ENCODE results near the gene TRERF1. TPM values are rescaled to one million over a fixed set of nuclear protein-coding genes. Genes with fewer than 3 reads are reported as not detected.

The TRERF1 gene
- total RNA-seq, 1 donor from 2014 or later = 8.3 TPM

DNA sequence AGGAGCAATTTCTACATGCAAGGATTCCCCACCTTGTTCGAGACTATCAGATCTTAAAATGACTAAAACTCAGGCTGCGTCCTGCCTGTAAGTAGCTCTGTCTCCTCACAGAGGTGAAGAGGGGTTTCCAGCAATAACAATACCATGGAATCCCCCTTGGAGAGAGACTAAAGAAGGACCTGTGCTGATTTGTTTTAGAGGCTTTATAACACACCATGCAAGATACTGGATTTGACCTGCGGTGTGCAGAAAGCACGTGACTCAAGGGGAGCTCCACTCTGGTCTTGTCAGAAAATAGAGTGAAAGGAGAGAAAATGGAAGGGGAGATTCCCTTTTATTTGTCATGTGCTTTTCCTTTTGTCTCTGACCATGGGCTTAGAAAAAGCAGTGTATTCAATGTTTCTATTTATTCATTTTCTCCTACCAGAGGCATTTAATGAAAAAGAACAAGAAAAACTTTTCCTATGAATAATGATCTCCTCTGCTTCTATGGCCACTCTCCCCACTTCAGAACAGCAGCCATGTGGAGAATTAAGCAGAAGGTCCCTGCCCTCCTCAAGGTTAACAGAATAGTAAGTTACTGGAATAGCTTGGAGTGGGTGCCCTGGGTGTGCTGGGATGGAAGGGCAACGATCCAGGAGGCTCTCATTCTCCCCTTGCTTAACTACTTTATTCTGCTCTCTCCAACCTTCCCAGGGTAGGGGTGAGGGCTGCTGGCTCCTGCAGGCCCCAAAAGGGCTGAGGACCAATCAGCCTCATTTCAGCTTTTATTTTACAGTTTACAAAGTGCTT, 214.8 kb downstream of the TRERF1 start:
- no peak for DNase-seq (ENCODE audit: low spot score)
- peaks cover 7% of the 10 kb centered on the region for H3K4me1 Mint-ChIP-seq
- Histone ChIP-seq H3K4me2 (no peak overlapping the region), H3K9ac (no peak overlapping the region), H4K20me1 (ENCODE audit: low read depth) (no peaks in the 10 kb centered on the region), H2AFZ (replicated peaks) (no peak overlapping the region), H3K36me3 (no peaks in the 10 kb centered on the region), H3K4me3 (no peak overlapping the region), H3K27me3 (no peaks in the 10 kb centered on the region), H3K4me1 (peaks cover 15% of the 10 kb centered on the region), H3K9me3 (ENCODE audit: low read depth) (no peaks in the 10 kb centered on the region), H3K79me2 (ENCODE audit: low read depth) (no peaks in the 10 kb centered on the region), H3F3A (ENCODE audit: low read depth) (peaks cover 7% of the 10 kb centered on the region), H3K27ac (no peak overlapping the region)
- H3K9me3 Mint-ChIP-seq = no peaks in the 10 kb centered on the region
- H3K4me3 Mint-ChIP-seq = no peak overlapping the region
- no peak overlapping the region for H3K27ac Mint-ChIP-seq
- H3K27me3 Mint-ChIP-seq (ENCODE audit: insufficient read depth, low read depth) = peaks cover 3% of the 10 kb centered on the region
- peaks cover 19% of the 10 kb centered on the region for H3K36me3 Mint-ChIP-seq
- no peak for TF ChIP-seq EZH2 (IDR thresholded peaks at IDR 0.05)
- no peak for TF ChIP-seq CTCF (IDR thresholded peaks at IDR 0.05)
- no peak for TF ChIP-seq EZH2phosphoT487 (IDR thresholded peaks at IDR 0.05)

GRCh38 chr6:42236030-42236429, 215.7 kb downstream of the TRERF1 start:
- Mint-ChIP-seq H3K4me3 (no peak overlapping the region), H3K4me1 (peaks cover 7% of the 10 kb centered on the region), H3K27ac (no peak overlapping the region), H3K9me3 (no peaks in the 10 kb centered on the region), H3K27me3 (ENCODE audit: insufficient read depth, low read depth) (peaks cover 3% of the 10 kb centered on the region), H3K36me3 (peaks cover 20% of the 10 kb centered on the region)
- no peak overlapping the region for H2AFZ ChIP-seq (replicated peaks)
- peaks cover 12% of the 10 kb centered on the region for H3K4me1 ChIP-seq
- peaks cover 4% of the 10 kb centered on the region for H3F3A ChIP-seq (ENCODE audit: low read depth)
- H3K4me2 ChIP-seq = no peak overlapping the region
- H3K9me3 ChIP-seq (ENCODE audit: low read depth) = no peaks in the 10 kb centered on the region
- no peak overlapping the region for H3K4me3 ChIP-seq
- no peak overlapping the region for H3K27ac ChIP-seq
- no peaks in the 10 kb centered on the region for H3K27me3 ChIP-seq
- H3K9ac ChIP-seq = no peak overlapping the region
- H4K20me1 ChIP-seq (ENCODE audit: low read depth) = no peaks in the 10 kb centered on the region
- H3K79me2 ChIP-seq (ENCODE audit: low read depth) = no peaks in the 10 kb centered on the region
- TF ChIP-seq EZH2phosphoT487 (IDR thresholded peaks at IDR 0.05) (no peak), EZH2 (IDR thresholded peaks at IDR 0.05) (no peak), CTCF (IDR thresholded peaks at IDR 0.05) (no peak)
- DNase-seq (ENCODE audit: low spot score) = no peak
- H3K36me3 ChIP-seq = no peaks in the 10 kb centered on the region

GRCh38 chr6:42232035-42232434, 219.7 kb downstream of the TRERF1 start:
- H3K9ac ChIP-seq = no peak overlapping the region
- no peak for TF ChIP-seq CTCF (IDR thresholded peaks at IDR 0.05)
- TF ChIP-seq EZH2phosphoT487 (IDR thresholded peaks at IDR 0.05) = no peak
- TF ChIP-seq EZH2 (IDR thresholded peaks at IDR 0.05) = no peak
- H3K4me3 ChIP-seq = no peak overlapping the region
- no peak overlapping the region for H3K4me3 Mint-ChIP-seq
- H3K4me1 Mint-ChIP-seq = peaks cover 6% of the 10 kb centered on the region
- no peaks in the 10 kb centered on the region for H3K27me3 ChIP-seq
- peaks cover 6% of the 10 kb centered on the region for H3K27me3 Mint-ChIP-seq (ENCODE audit: insufficient read depth, low read depth)
- no peaks in the 10 kb centered on the region for H3K4me1 ChIP-seq
- H3K27ac ChIP-seq = no peak overlapping the region
- no peak overlapping the region for H3K27ac Mint-ChIP-seq
- H3K4me2 ChIP-seq = no peak overlapping the region
- peaks cover 19% of the 10 kb centered on the region for H3K36me3 Mint-ChIP-seq
- no peaks in the 10 kb centered on the region for H3K9me3 Mint-ChIP-seq
- H3K9me3 ChIP-seq (ENCODE audit: low read depth) = no peaks in the 10 kb centered on the region
- no peaks in the 10 kb centered on the region for H4K20me1 ChIP-seq (ENCODE audit: low read depth)
- peaks cover 4% of the 10 kb centered on the region for H3F3A ChIP-seq (ENCODE audit: low read depth)
- H3K79me2 ChIP-seq (ENCODE audit: low read depth) = no peaks in the 10 kb centered on the region
- DNase-seq (ENCODE audit: low spot score) = no peak
- no peaks in the 10 kb centered on the region for H3K36me3 ChIP-seq
- H2AFZ ChIP-seq (replicated peaks) = no peak overlapping the region
